ENCODE measurements around the gene MESD.

MESD gene

GRCh38 chr15:80944818-80945217 lies 44.8 kb downstream of the MESD start:
- no peak for TF ChIP-seq CTCF (IDR thresholded peaks at IDR 0.05)

- TF ChIP-seq CTCF (IDR thresholded peaks at IDR 0.05): no peak
Measured at GRCh38 chr15:80942746-80943565, 46.7 kb downstream of the MESD start.

GRCh38 chr15:80942266-80942665 lies 47.4 kb downstream of the MESD start:
- no peak for TF ChIP-seq CTCF (IDR thresholded peaks at IDR 0.05)

GRCh38 chr15:80940851-80941250 lies 48.8 kb downstream of the MESD start:
- TF ChIP-seq CTCF (IDR thresholded peaks at IDR 0.05): no peak

GRCh38 chr15:80940331-80940730 lies 49.3 kb downstream of the MESD start:
- TF ChIP-seq CTCF (IDR thresholded peaks at IDR 0.05): no peak

- no peak for TF ChIP-seq CTCF (IDR thresholded peaks at IDR 0.05)
Measured at GRCh38 chr15:80939216-80939615, 50.4 kb downstream of the MESD start.

GRCh38 chr15:80937718-80938117 lies 51.9 kb downstream of the MESD start:
- no peak for TF ChIP-seq CTCF (IDR thresholded peaks at IDR 0.05)
